ENCODE measurements around the gene TAOK1.

The TAOK1 gene

GRCh38 chr17:29588562-29589411 is 198.6 kb downstream of the TAOK1 start:
- peaks cover 23% of the 10 kb centered on the region for H4K20me1 ChIP-seq (ENCODE audit: insufficient read depth, low read length)
- TF ChIP-seq, protein P1, sequence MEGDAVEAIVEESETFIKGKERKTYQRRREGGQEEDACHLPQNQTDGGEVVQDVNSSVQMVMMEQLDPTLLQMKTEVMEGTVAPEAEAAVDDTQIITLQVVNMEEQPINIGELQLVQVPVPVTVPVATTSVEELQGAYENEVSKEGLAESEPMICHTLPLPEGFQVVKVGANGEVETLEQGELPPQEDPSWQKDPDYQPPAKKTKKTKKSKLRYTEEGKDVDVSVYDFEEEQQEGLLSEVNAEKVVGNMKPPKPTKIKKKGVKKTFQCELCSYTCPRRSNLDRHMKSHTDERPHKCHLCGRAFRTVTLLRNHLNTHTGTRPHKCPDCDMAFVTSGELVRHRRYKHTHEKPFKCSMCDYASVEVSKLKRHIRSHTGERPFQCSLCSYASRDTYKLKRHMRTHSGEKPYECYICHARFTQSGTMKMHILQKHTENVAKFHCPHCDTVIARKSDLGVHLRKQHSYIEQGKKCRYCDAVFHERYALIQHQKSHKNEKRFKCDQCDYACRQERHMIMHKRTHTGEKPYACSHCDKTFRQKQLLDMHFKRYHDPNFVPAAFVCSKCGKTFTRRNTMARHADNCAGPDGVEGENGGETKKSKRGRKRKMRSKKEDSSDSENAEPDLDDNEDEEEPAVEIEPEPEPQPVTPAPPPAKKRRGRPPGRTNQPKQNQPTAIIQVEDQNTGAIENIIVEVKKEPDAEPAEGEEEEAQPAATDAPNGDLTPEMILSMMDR (IDR thresholded peaks at IDR 0.05; ENCODE audit: low read depth, low read length), result no peak
- no peak for TF ChIP-seq EZH2phosphoT487 (IDR thresholded peaks at IDR 0.05; ENCODE audit: low read depth)
- H3K4me2 ChIP-seq (ENCODE audit: low read length), result peak overlapping the region; percentile 99
- H3K27ac ChIP-seq (ENCODE audit: low read length), result no peak overlapping the region; the same call in 1 of the 2 replicates
- peak overlapping the region; percentile 86 for H3K4me3 ChIP-seq (ENCODE audit: low read length)
- peaks cover 2% of the 10 kb centered on the region for H3K36me3 ChIP-seq (replicated peaks; ENCODE audit: low read depth, low read length)
- H3K4me1 ChIP-seq (ENCODE audit: low read length), result peaks cover 47% of the 10 kb centered on the region
- no peaks in the 10 kb centered on the region for H3K9me3 ChIP-seq (ENCODE audit: insufficient read depth, low read length)
- no peak overlapping the region for H2AFZ ChIP-seq (ENCODE audit: low read depth, low read length)
- peak overlapping the region; percentile 76 for H3K9ac ChIP-seq (ENCODE audit: low read length)
- no peaks in the 10 kb centered on the region for H3K27me3 ChIP-seq (ENCODE audit: low read depth, low read length)
- peaks cover 65% of the 10 kb centered on the region for H3K79me2 ChIP-seq (ENCODE audit: low read length)

- Histone ChIP-seq H4K20me1 (ENCODE audit: insufficient read depth, low read length) (peaks cover 23% of the 10 kb centered on the region), H3K27ac (ENCODE audit: low read length) (peak within 1 kb of the TSS; percentile 75), H2AFZ (ENCODE audit: low read depth, low read length) (peak within 1 kb of the TSS; percentile 87), H3K9me3 (ENCODE audit: insufficient read depth, low read length) (no peaks in the 10 kb centered on the region), H3K4me3 (ENCODE audit: low read length) (peak within 1 kb of the TSS; percentile 90), H3K27me3 (ENCODE audit: low read depth, low read length) (no peaks in the 10 kb centered on the region), H3K79me2 (ENCODE audit: low read length) (peaks cover 65% of the 10 kb centered on the region), H3K9ac (ENCODE audit: low read length) (peak within 1 kb of the TSS; percentile 92), H3K4me1 (ENCODE audit: low read length) (peaks cover 49% of the 10 kb centered on the region), H3K36me3 (replicated peaks; ENCODE audit: low read depth, low read length) (no peaks in the 10 kb centered on the region), H3K4me2 (ENCODE audit: low read length) (peak within 1 kb of the TSS; percentile 99)
- no peak for TF ChIP-seq EZH2phosphoT487 (IDR thresholded peaks at IDR 0.05; ENCODE audit: low read depth)
- TF ChIP-seq, protein P1 (IDR thresholded peaks at IDR 0.05; ENCODE audit: low read depth, low read length), result no peak
Measured at GRCh38 chr17:29589524-29590410, 199.6 kb downstream of the TAOK1 start, which contains the start of gene GIT1. TSS of gene GIT1 (minus strand) at chr17:29589648. CDS start at chr17:29589378, 270 bp downstream.

DNA sequence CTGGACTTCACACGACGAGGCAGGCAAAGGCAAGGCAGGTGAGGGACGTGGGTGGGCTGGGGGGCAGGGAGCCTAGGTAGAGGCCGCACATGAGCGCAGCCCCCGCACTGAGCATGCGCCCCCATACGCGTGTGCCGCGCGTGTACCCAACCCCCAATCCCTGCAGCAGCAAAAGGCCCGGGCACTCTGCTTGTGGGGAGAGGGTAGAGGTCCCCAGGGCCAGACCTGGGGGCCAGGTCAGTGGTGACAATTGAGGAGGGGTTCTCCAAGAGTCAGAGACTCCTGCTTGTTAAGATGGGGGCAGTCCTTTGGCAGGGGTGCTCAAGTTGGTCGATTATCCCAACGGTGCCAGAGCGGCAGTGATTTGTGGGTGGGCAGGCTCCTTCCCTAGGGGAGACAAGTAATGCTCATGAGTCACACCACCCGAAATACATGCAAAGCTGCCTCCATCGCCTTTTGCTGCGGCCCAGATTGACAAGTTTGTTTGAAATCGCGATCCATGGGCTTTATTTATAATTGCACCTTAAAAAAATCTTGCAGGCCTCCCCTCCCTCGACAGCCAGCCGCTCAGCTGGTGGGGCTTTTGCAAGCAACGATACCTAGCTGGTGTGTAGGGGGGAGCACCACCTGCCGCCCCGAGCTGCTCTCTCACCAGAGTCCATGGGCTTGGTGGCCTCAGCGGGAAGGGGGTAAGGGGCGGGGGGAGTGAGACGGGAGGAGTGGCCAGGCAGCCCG is 200.4 kb downstream of the TAOK1 start:
- H3K4me3 ChIP-seq (ENCODE audit: low read length), result peak overlapping the region; percentile 90
- peak overlapping the region; percentile 87 for H2AFZ ChIP-seq (ENCODE audit: low read depth, low read length)
- H3K9me3 ChIP-seq (ENCODE audit: insufficient read depth, low read length), result no peaks in the 10 kb centered on the region
- H4K20me1 ChIP-seq (ENCODE audit: insufficient read depth, low read length), result peaks cover 18% of the 10 kb centered on the region
- peaks cover 42% of the 10 kb centered on the region for H3K4me1 ChIP-seq (ENCODE audit: low read length)
- TF ChIP-seq EZH2phosphoT487 (IDR thresholded peaks at IDR 0.05; ENCODE audit: low read depth), result no peak
- TF ChIP-seq, protein P1 (IDR thresholded peaks at IDR 0.05; ENCODE audit: low read depth, low read length), result no peak
- H3K27me3 ChIP-seq (ENCODE audit: low read depth, low read length), result no peaks in the 10 kb centered on the region
- peak overlapping the region; percentile 98 for H3K4me2 ChIP-seq (ENCODE audit: low read length)
- H3K79me2 ChIP-seq (ENCODE audit: low read length), result peaks cover 65% of the 10 kb centered on the region
- peak overlapping the region; percentile 92 for H3K9ac ChIP-seq (ENCODE audit: low read length)
- no peaks in the 10 kb centered on the region for H3K36me3 ChIP-seq (replicated peaks; ENCODE audit: low read depth, low read length)
- peak overlapping the region; percentile 75 for H3K27ac ChIP-seq (ENCODE audit: low read length)

Measured in OCI-LY3 (cell line).